ENCODE data around the gene FGD3.

Gene FGD3

GRCh38 chr9:93051680-93052089, 104.4 kb downstream of the FGD3 start:
- peak; percentile 25 for DNase-seq (ENCODE audit: low read depth, low spot score)

DNA sequence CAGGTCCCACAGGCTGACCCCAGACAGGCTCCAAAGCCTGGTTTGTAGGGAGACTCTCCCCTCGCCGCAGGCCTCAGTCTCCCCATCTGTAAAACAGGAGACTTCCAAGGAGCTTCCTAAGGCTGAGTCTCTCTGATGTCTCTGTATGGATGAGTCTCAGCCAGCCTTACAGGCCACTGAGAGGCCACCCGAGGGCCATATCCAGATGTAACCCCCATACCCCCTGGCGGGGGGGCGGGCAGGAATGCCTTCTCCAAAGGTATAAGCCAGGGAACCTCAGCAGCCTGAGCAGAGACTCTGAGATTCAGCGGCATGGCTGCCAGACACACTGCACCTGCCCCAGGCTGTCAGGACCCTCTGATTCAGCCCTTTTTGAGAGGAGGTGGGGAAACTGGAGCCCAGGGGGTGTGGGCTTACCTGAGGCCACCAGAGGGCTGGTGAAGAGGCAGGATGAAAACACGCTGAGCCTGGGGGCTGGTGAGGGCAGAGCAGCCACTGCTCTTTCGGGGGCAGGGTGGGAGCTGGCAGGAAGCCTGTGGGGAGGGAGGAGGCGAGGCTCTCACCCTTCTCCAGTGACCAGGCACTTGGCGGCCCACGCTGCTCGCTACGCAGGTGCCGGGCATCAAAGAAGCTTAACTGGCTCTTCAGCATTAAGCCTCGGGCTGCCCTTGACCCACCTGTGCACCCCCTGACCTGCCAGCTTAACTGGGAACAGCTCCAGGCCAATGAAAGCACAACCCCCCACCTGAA, 105.6 kb downstream of the FGD3 start:
- peak; percentile 67 for DNase-seq (ENCODE audit: low read depth, low spot score)

- DNase-seq (ENCODE audit: low read depth, low spot score) = peak; percentile 75
Measured at GRCh38 chr9:93053781-93054331, 106.5 kb downstream of the FGD3 start.

GRCh38 chr9:93054758-93055704, 107.7 kb downstream of the FGD3 start:
- DNase-seq (ENCODE audit: low read depth, low spot score) = no peak

DNA sequence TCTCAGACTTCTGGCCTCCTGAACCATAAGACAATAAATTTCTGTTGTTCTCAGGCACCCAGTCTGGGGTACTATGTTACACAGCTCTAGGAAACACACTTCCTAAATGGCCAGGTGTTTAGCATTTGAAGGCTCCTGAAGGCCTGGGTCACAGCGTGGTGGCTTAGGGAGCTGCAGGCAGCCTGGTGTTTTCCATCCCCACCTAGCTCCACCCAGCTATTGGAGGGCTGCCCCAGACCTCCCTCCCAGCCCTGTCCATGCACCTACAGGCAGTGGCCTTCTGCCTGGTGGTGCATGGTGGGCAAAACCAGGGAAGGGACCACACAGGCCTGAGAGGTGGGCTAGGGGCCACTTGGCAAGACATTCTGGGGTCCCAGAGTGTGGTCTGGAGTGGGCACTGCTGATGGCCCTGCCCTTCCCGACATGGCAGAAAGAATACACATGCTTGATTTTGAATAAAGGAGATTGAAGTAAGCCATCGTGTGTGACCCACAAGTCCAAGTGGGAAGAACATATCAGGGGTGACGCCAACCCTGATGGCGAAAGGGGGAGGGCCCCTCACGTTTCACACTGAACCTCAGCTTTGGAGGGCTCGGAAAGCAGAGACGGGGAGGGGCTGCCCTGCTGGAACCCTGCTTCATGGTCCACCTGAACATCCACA, 109.8 kb downstream of the FGD3 start:
- DNase-seq (ENCODE audit: low read depth, low spot score) = peak; percentile 57

DNA sequence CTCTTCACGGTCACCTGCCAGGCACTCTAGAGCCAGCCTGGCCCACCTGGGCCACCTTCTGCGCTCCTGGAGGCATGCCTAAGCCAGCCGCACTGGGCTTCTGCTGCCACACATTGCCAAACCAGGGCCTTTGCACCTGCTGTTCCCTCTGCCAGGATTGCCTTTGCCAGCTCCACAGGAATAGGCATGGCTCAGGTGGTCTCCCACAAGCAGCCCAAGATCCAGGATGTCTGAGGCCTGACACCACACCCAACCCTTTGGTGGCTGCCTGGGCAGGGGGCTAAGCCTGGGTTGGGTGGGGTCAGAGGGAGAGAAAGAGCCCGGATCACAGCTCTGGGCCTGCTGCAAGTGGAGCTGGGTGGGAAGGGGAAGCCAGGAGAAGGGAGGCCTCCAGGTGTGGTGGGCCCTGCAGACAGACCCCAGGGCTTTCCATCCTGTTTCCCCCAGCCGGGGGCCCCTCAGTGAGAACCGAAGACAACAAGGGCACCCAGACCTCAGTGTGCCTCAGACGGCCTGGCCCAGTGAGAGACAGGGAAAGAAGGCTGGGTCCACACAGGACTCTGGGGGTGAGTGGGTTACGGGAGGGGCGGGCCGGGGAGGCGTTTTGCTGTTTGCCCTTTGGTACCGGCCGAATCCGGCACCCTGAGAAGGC, 110.5 kb downstream of the FGD3 start:
- no peak for DNase-seq (ENCODE audit: low read depth, low spot score)

DNA sequence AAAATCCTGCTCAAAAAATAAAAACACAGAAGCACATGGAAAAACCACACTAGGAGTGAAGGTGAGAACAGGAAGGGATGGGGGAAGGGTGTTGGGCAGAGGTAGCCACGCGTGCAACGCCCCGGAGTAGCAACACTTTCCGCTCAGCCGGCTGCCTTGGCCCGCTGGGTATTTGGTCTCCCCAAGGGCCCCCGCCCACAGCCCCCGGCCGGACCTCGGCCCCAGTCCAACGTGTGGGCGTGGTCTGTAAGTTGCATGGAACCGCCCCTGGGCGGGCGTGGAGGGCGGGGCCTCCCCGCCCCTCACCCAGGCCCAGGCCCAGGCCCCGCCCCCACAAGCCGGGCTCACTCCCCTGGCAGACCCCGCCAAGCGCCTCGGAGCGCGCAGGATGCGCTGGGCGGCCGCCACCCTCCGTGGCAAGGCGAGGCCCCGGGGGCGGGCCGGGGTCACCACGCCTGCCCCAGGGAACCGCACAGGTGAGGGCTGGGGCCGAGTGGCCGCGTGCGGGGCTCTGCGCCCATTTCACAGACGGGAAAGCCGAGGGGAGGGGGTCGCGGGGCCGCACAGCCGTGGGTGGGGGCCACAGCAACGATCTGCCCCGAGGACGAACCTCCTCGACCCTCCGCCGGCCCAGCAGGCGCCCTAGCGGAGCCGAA, 111.2 kb downstream of the FGD3 start, which contains the start of gene SUSD3:
Gene SUSD3, plus strand, starts transcription at position 347 of the 656 bp plus-strand sequence. Its CDS starts 42 bp downstream, at position 389.
- peak; percentile 86 for DNase-seq (ENCODE audit: low read depth, low spot score)

DNA sequence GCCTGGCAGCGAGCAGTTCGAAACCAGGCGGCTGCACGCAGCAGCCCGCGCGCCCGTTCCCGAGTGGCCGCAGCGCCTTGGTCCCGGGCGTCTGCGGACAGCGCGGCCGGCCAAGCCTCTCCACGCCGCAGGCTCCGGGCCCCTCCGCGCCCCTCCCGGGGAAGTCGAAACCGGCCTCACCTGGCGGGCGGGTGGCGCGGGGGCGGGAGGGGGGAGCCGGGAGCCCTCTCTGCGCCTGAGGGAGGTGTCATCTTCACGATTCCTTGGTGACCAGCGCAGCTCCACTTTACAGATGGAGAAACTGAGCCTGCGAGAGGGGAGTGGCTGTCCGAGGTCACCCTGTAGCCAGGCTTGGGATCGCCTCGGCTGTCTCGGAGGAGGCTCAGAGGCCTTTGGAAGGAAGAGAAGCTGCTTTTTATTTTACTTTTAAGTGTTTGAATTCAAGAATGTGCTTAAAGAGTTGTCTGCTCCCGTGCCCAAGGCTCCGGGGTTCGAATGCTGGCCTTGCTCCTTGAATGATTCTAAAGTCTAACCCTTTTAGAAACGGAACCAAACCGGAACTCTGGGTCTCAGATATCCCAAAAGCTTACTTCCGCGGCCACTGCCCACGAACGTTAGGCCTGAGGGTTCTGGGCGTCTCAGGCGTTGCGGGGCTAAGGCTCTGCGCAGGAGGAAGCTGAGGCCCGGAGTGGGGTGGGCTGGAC, 111.8 kb downstream of the FGD3 start:
- peak; percentile 28 for DNase-seq (ENCODE audit: low read depth, low spot score)

GRCh38 chr9:93059715-93060578, 112.6 kb downstream of the FGD3 start:
- peak; percentile 58 for DNase-seq (ENCODE audit: low read depth, low spot score)

DNA sequence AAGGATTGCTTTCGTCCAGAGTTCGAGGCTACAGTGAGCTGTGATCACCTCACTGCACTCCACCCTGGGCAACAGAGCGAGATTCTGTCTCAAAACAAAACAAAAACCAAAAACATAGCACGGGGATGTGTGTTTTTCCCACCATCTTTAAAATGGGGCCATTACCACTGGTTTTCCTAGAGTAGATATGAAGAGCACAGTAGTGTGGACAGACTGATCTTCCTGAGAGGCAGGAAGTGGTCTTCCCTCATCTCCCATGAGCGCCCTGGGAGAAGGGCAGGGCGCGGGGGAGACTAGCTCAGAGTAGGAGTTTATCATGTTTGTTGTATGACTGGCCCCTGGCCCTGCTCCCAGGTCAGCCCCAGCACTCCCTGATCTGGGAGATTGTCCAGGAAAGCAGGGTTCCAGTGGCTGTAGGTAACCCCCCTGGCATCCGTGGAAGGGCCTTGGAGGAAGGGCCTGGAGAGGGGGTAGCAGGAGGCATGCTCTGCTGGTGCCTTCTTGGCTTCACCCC, 113.5 kb downstream of the FGD3 start:
- DNase-seq (ENCODE audit: low read depth, low spot score) = no peak

DNA sequence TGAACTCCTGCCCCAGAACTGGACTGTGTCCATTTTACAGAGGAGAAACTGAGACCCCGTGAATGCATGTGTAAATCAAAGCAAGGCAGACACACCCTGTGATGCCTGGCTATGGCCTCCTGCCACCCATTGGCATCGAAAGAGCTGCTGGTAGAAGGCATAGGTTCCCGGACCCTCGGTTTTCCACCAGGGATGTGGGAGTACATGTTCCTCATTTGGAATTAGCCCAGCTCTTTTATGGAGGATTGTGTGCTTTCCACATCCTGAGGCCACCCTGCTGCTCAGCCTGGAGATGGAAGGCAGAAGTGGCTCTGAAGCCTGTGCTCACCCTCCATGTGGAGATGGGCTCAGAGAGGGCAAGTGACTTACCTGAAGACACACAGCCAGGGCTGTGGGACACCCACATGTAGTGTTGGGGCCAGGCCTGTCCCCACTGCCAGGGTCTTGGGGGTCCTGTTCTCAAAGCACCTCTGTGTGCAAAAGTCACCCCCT, 114.0 kb downstream of the FGD3 start:
- no peak for DNase-seq (ENCODE audit: low read depth, low spot score)

DNA sequence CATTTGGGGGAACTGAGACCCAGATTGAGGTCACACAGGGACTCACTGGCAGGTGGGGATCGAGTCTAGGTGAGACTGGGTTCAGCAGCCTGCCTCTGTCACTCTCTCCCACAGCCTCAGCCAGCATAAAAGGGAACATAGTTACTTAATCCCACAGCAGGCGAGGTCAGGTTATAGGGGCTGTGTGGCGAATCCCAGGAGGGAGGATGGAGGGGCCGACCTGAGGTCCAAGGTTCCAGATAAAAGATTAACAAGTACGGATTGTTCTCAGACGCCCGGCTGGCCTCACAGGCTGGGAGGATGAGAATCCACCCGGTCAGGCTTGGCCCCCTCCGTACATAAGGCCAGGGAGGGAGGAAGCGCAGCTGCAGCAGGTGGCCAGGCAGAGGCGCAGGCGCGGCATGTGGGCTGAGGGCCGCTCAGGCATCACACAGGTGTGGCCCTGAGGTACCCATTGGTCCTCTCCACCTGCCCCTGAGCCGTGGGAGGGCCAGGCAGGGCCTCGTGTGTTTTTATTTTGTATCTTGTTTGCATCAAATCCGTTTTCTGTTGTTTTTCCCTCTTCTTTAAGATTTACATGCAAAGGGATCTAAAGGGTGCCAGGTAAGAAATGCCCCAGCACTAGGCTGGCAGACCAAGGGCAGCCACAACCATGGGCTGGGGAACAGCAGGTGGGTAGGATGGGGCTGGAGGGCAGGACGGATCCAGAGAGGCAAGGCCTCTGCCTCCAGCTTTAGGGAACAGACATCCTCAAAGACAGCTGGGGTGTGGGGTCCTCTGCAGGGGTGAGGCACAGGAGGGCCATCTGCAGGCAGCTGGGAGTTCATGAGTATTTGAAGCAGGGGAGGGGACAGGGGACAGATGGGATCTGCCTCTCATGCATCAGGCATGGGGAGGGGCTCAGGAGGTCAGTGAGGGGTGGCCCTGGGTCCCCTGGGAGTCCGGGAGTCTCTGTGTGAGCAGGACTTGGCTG, 114.8 kb downstream of the FGD3 start:
- peak; percentile 49 for DNase-seq (ENCODE audit: low read depth, low spot score)

- no peak for DNase-seq (ENCODE audit: low read depth, low spot score)
Measured at GRCh38 chr9:93064392-93065134, 117.2 kb downstream of the FGD3 start.

DNA sequence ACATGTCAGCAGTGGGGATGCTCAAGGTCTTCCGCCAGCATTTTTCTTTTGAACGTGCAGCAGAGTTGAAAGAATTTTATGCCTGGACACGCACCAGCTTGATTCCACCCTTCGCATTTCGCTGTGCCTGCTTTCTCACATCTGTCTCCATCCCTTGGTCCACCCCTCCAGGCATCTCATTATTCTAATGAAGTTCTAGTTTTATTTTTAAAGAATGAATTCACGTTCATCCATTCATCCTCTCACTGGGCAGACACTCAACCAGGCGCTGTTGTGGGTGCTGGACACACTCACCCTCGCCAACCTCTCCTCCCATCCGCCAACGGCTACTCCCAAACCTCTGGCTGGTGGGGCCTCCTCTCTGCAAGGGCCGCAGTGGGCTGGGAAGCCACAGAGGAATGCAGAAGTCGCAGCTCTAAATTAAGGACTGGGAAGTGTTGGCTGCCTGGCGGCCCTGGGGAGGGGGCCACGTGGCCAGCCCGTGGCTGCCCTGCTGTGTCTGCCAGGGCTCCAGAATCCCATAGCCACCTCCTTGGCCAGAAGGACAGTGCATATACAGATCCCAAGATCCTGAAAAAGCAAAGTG, 117.9 kb downstream of the FGD3 start:
- DNase-seq (ENCODE audit: low read depth, low spot score) = no peak

GRCh38 chr9:93066978-93067603, 119.8 kb downstream of the FGD3 start:
- no peak for DNase-seq (ENCODE audit: low read depth, low spot score)

GRCh38 chr9:93068956-93069355, 121.6 kb downstream of the FGD3 start:
- DNase-seq (ENCODE audit: low read depth, low spot score) = no peak
